ENCODE results near the gene FBXL16.
"Not testable (repeated sequence)": the region's sequence is repeated elsewhere in the genome, so short reads cannot be mapped to it uniquely, and the experiment has no call there.

FBXL16 gene, protein sequence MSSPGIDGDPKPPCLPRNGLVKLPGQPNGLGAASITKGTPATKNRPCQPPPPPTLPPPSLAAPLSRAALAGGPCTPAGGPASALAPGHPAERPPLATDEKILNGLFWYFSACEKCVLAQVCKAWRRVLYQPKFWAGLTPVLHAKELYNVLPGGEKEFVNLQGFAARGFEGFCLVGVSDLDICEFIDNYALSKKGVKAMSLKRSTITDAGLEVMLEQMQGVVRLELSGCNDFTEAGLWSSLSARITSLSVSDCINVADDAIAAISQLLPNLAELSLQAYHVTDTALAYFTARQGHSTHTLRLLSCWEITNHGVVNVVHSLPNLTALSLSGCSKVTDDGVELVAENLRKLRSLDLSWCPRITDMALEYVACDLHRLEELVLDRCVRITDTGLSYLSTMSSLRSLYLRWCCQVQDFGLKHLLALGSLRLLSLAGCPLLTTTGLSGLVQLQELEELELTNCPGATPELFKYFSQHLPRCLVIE

DNA sequence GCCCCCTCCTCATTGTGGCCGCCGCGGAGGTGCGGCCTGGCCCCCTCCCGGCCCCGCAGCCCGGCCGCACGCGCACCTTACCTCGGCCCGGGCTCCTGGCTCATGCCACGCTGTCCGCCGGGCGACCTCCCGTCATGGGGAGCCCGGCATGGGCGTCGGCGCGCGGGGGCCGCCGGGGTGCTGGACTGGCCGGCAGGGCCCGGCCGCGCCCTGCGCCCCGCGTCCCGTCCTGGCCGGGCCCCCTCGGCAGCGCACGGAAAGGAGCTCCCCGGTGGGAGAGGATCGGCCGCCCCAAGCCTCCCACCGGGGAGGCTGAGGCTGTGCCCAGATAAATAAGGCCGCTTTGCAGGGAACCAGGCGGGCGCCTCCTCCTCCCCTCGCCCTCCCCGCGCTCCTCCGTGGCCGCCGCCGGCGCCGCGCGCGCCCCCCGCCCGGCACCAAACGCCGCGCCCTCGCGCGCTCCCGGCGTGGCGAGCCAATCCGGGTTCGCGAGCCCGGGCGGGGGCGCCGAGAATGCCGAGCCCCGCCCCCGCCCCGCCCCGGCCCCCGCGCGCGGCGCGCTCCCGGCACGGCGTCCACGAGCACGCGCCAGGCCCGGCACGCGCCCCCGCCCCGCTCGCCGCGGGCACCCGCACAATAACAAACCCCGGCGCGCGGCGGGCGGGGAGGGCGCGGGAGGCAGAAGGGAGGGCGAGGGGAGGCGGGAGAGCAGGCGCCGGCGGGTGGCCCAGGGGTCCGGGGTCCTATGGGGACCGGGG lies at the start of gene FBXL16:
FBXL16 (minus strand) TSS at position 371 of the 758 bp plus-strand sequence. CDS start 8,396 bp downstream, outside the sequence.
- H3K4me3 ChIP-seq (ENCODE audit: low read length): no peak within 1 kb of the TSS
- H3K4me1 ChIP-seq (ENCODE audit: control insufficient read depth, insufficient read depth, low read length): no peaks in the 10 kb centered on the region
- H3K36me3 ChIP-seq (ENCODE audit: control insufficient read depth, insufficient read depth, low read length): no peaks in the 10 kb centered on the region
- H3K27me3 ChIP-seq (ENCODE audit: control insufficient read depth, insufficient read depth, low read length): peaks cover 69% of the 10 kb centered on the region
- no peak within 1 kb of the TSS for H3K27ac ChIP-seq (ENCODE audit: low read depth, low read length)
- no peak within 1 kb of the TSS for H3K9ac ChIP-seq (ENCODE audit: low read length)

DNA sequence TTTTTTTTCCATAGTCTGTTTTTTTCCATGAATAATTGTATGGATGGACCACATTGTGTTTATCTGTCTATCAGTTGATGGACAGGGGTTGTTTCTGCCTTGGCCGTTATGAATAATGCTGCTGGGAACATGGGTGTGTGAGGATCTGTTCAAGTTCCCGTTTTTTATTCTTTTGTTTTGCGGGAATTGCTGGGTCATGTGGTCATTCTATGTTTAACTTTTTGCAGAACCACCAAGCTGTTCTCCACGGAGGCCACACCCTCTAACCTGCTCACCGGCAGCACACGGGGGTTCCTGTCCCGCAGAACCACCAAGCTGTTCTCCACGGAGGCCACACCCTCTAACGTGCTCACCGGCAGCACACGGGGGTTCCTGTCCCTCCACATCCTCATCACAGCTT lies 49.1 kb upstream of the FBXL16 start:
- H3K27ac ChIP-seq (ENCODE audit: low read depth, low read length): no peak overlapping the region

DNA sequence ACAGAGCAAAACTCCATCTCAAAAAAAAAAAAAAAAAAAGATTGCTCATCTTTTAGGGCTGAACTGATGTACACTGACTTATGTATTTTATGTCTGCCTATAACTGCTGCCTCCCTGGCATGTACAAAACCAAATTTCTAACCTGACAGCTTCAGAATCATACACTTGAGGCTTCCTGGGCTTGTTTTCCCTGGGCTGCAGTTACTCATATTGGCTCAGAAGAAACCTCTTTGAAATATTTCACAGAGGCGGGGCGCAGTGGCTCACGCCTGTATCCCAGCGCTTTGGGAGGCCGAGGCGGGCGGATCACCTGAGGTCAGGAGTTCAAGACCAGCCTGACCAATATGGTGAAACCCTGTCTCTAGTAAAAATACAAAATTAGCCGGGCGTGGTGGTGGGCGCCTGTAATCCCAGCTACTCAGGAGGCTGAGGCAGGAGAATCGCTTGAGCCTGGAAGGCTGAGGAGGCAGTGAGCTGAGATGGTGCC lies 48.6 kb upstream of the FBXL16 start:
- H3K36me3 ChIP-seq (ENCODE audit: control insufficient read depth, insufficient read depth, low read length); H3K4me1 ChIP-seq (ENCODE audit: control insufficient read depth, insufficient read depth, low read length); H3K27me3 ChIP-seq (ENCODE audit: control insufficient read depth, insufficient read depth, low read length); H3K4me3 ChIP-seq (ENCODE audit: low read length); H3K9ac ChIP-seq (ENCODE audit: low read length); H3K27ac ChIP-seq (ENCODE audit: low read depth, low read length): not testable (repeated sequence)

More for the DNA sequence above, 49.1 kb upstream of the FBXL16 start:
- Histone ChIP-seq H3K9ac (ENCODE audit: low read length) (no peak overlapping the region), H3K36me3 (ENCODE audit: control insufficient read depth, insufficient read depth, low read length) (no peaks in the 10 kb centered on the region), H3K4me1 (ENCODE audit: control insufficient read depth, insufficient read depth, low read length) (no peaks in the 10 kb centered on the region), H3K4me3 (ENCODE audit: low read length) (no peak overlapping the region), H3K27me3 (ENCODE audit: control insufficient read depth, insufficient read depth, low read length) (peaks cover 6% of the 10 kb centered on the region)

DNA sequence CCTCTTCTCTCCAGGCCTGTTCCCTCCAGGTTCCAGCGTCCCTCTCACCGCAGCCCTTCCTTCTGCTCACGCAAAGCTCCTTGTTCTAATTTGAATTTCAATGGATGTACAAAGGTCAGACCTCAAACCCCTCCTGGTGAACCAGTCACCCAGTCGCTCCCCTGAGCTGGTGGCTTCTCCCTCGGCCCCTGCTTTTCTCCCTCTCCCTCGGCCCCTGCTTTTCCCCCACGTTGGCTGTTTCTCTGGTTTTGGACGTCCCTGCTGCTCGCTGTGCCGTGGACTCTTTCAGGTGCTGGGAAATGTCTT lies 46.4 kb upstream of the FBXL16 start:
- H3K27me3 ChIP-seq (ENCODE audit: control insufficient read depth, insufficient read depth, low read length): peaks cover 6% of the 10 kb centered on the region
- H3K27ac ChIP-seq (ENCODE audit: low read depth, low read length): no peak overlapping the region
- H3K36me3 ChIP-seq (ENCODE audit: control insufficient read depth, insufficient read depth, low read length): no peaks in the 10 kb centered on the region
- no peak overlapping the region for H3K4me3 ChIP-seq (ENCODE audit: low read length)
- H3K9ac ChIP-seq (ENCODE audit: low read length): no peak overlapping the region
- no peaks in the 10 kb centered on the region for H3K4me1 ChIP-seq (ENCODE audit: control insufficient read depth, insufficient read depth, low read length)

DNA sequence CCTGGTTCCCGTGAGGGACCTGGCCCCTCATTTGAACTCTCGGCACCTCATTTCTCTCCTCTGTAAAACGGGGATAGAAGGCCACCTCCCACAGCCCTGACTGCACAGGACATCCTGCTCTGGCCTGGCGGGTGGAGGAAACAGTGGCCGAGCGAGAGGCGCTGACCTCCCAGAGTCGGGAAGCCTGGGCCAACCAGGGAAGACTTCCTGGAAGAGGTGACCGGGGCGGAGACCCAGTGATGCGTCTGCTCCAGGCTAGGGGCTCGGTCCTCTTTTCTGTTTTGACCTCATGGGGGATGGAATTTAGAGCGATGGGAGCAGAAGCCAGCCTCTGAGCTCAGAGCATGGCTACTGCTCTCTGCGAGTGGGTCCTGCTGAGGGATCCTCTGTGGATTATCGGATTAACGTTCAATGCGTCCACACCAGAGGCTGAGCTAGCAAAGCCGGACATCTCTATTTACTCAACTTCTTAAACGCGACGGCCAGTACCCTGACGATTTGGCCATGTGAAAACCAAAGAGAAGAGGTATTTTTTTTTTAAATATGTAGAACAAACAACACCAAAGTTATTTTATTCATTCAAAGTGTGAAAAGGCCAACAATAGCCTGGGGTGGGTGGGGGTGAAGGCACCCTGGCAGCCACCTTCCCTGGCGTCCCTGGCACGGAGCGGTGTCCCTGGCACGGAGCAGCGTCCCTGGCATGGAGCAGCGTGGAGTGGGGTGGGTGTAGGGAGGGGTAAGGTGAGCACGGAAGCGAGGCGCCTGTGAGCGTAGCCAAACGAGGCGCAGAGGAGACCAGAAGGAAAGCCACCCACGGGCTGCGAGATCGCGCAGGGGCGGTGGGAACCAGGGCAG lies 45.8 kb upstream of the FBXL16 start:
- no peak overlapping the region for H3K4me3 ChIP-seq (ENCODE audit: low read length)
- no peaks in the 10 kb centered on the region for H3K36me3 ChIP-seq (ENCODE audit: control insufficient read depth, insufficient read depth, low read length)
- H3K9ac ChIP-seq (ENCODE audit: low read length): no peak overlapping the region
- H3K27me3 ChIP-seq (ENCODE audit: control insufficient read depth, insufficient read depth, low read length): peaks cover 6% of the 10 kb centered on the region
- no peak overlapping the region for H3K27ac ChIP-seq (ENCODE audit: low read depth, low read length)
- H3K4me1 ChIP-seq (ENCODE audit: control insufficient read depth, insufficient read depth, low read length): no peaks in the 10 kb centered on the region

DNA sequence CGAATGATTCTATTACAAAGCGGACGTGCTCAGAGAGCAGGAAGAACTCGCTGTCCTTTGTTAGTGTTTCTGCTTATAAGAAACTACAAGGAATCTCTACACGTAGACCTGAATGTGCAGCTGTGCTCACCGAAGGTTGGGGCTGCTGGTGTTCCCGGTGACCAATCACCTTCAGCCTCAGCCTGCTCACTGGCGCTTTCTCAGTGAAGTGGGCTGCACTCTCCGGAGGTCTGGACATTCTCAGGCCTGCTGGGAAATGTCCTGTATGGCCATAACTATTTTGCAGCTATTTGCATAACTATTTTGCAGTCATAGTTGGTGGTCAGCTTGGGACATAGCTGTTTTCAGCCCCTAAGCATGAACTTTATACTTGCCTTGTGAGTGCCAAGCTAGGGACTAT lies 44.9 kb upstream of the FBXL16 start:
- Histone ChIP-seq H3K4me1 (ENCODE audit: control insufficient read depth, insufficient read depth, low read length) (no peaks in the 10 kb centered on the region), H3K4me3 (ENCODE audit: low read length) (no peak overlapping the region), H3K27ac (ENCODE audit: low read depth, low read length) (no peak overlapping the region), H3K9ac (ENCODE audit: low read length) (no peak overlapping the region), H3K27me3 (ENCODE audit: control insufficient read depth, insufficient read depth, low read length) (peaks cover 8% of the 10 kb centered on the region), H3K36me3 (ENCODE audit: control insufficient read depth, insufficient read depth, low read length) (no peaks in the 10 kb centered on the region)

DNA sequence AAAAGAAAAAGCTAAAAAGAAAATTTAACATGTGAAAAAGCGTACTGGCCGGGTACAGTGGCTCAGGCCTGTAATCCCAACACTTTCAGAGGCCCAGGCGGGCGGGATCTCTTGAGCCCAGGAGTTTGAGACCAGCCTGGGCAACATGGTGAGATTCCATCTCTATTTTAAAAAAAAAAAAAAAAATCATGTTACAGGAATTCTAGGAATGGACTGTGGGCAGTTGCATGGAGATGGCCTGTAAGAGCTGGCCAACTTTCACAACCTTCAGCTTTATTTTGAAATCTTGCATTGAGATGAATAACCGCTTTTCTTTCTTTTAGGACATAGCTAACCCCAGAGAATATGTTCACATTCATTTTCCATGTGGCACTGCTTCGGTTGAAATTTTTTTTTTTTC lies 43.4 kb upstream of the FBXL16 start:
- no peak overlapping the region for H3K4me3 ChIP-seq (ENCODE audit: low read length)
- no peaks in the 10 kb centered on the region for H3K4me1 ChIP-seq (ENCODE audit: control insufficient read depth, insufficient read depth, low read length)
- H3K36me3 ChIP-seq (ENCODE audit: control insufficient read depth, insufficient read depth, low read length): no peaks in the 10 kb centered on the region
- no peak overlapping the region for H3K9ac ChIP-seq (ENCODE audit: low read length)
- H3K27me3 ChIP-seq (ENCODE audit: control insufficient read depth, insufficient read depth, low read length): peaks cover 8% of the 10 kb centered on the region
- no peak overlapping the region for H3K27ac ChIP-seq (ENCODE audit: low read depth, low read length)

DNA sequence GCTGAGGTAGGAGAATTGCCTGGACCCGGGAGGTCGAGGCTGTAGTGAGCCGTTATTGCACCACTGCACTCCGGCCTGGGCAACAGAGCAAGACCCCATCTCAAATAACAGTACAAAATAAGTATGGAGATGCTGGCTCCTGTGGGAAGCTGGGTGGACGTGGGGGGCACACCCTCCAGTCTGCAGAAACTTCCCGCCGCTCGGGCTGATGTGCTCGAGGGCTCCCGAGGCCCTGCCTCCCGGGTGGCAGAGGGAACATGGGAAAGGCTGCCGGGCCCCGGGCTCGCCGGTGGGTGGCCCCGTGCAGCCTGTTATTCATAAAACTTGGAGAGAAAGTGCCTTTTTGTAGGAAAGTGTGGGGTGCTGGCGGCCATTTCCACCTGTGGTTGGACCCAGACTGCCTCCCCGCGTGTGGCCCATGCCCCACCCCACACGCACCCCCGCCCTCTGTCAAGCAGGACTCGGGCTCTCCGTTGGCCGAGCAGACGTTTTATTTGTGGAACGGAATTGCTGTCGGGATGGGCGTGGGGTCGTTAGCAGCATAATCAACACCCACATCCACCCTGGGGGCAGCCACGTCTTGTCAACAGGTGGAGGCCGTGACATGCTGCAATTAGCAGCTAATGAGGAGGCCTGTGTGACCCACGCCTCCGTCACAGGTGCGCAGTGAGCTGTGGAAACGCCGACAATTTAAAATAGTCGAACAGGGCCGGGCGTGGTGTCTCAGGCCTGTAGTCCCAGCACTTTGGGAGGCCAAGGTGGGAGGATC lies 42.6 kb upstream of the FBXL16 start:
- Histone ChIP-seq H3K4me3 (ENCODE audit: low read length) (no peak overlapping the region), H3K4me1 (ENCODE audit: control insufficient read depth, insufficient read depth, low read length) (no peaks in the 10 kb centered on the region), H3K27ac (ENCODE audit: low read depth, low read length) (no peak overlapping the region), H3K36me3 (ENCODE audit: control insufficient read depth, insufficient read depth, low read length) (no peaks in the 10 kb centered on the region), H3K9ac (ENCODE audit: low read length) (no peak overlapping the region), H3K27me3 (ENCODE audit: control insufficient read depth, insufficient read depth, low read length) (peaks cover 8% of the 10 kb centered on the region)

DNA sequence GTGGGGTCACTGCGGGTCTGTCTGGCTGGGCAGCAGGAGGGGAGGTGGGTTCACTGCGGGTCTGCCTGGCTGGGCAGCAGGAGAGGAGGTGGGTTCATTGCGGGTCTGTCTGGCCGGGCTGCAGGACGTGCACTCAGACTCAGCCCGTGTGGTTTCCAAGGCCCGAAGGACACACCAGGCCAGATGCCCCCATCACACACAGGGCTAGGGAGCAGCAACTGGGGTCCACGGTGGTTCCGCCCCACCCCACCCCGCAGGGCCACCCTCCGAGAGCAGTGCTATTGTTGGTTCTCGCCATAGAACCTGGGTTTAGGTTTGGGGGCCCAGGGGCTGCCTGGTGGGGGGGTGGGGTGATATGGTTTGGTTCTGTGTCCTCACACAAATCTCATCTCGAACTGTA lies 41.0 kb upstream of the FBXL16 start:
- Histone ChIP-seq H3K27me3 (ENCODE audit: control insufficient read depth, insufficient read depth, low read length) (peaks cover 2% of the 10 kb centered on the region), H3K4me1 (ENCODE audit: control insufficient read depth, insufficient read depth, low read length) (no peaks in the 10 kb centered on the region)

DNA sequence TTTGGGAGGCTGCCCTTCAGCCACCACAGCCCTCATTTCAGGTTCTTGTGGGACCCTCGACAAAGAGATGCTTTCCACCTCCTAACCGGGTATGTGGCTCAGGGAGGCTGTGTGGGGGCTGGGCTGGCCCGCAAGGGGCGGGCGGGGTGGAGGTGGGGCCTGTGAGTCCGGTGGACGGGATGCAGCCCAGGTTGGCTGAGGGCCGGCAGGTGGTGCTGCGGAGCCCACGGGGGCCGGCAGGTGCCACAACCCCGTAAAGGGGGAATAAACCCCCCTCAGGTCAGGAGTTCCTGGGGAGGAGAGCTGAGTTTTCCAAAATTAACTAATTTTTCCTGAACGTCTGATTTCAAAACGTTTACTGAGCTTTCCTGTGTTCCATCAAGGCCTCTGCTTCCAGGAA lies 40.1 kb upstream of the FBXL16 start:
- Histone ChIP-seq H3K4me1 (ENCODE audit: control insufficient read depth, insufficient read depth, low read length) (no peaks in the 10 kb centered on the region), H3K27me3 (ENCODE audit: control insufficient read depth, insufficient read depth, low read length) (peaks cover 2% of the 10 kb centered on the region), H3K4me3 (ENCODE audit: low read length) (no peak overlapping the region), H3K9ac (ENCODE audit: low read length) (no peak overlapping the region), H3K27ac (ENCODE audit: low read depth, low read length) (no peak overlapping the region), H3K36me3 (ENCODE audit: control insufficient read depth, insufficient read depth, low read length) (no peaks in the 10 kb centered on the region)

More for the DNA sequence above, 41.0 kb upstream of the FBXL16 start:
- Histone ChIP-seq H3K9ac (ENCODE audit: low read length) (no peak overlapping the region), H3K36me3 (ENCODE audit: control insufficient read depth, insufficient read depth, low read length) (no peaks in the 10 kb centered on the region), H3K27ac (ENCODE audit: low read depth, low read length) (no peak overlapping the region), H3K4me3 (ENCODE audit: low read length) (no peak overlapping the region)

DNA sequence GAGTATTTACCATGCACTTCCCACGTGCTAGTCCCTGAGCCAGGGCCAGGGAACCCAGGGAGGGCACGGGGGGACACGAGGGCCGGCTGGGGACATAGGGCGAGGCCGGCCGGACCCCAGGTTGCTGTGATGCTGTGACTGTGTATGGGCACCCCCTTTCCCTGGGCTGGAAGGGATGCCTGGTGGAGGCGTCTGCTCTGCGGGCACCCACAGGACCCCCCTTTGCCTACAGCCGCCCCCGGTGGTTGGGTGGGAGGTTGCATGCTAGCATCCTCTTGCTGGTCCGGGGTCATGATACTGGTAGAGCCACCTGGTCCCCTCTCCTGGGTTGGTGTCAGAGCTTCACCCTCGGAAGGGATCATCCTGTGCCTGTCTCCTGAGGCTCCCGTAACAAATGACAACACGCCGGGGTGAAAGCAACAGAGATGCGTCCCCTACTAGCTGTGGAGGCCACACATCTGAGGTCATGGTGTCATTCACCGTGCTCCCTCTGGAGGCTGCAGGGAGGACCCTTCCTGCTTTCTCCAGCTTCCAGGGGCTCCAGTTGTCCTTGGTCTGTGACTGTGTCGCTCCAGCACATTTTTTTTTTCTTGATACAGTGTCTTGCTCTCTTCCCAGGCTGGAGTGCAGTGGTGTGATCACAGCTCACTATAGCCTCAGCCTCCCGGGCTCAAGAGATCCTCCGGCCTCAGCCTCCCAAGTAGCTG lies 38.3 kb upstream of the FBXL16 start:
- H3K36me3 ChIP-seq (ENCODE audit: control insufficient read depth, insufficient read depth, low read length): no peaks in the 10 kb centered on the region
- H3K27ac ChIP-seq (ENCODE audit: low read depth, low read length): no peak overlapping the region
- peaks cover 3% of the 10 kb centered on the region for H3K4me1 ChIP-seq (ENCODE audit: control insufficient read depth, insufficient read depth, low read length)
- H3K4me3 ChIP-seq (ENCODE audit: low read length): no peak overlapping the region
- peaks cover 2% of the 10 kb centered on the region for H3K27me3 ChIP-seq (ENCODE audit: control insufficient read depth, insufficient read depth, low read length)
- no peak overlapping the region for H3K9ac ChIP-seq (ENCODE audit: low read length)
